GM18867 (cell line): ENCODE results near the gene RPS5.

ENCODE experiments used
- ATAC-seq: cut with Tn5 transposase; IDR thresholded peaks from one replicate; pipeline ENCODE4 v1.9.1; 2021; ENCODE audit warnings: mild to moderate bottlenecking, moderate library complexity; ENCODE audit not compliant: unreplicated experiment

RPS5 gene

DNA sequence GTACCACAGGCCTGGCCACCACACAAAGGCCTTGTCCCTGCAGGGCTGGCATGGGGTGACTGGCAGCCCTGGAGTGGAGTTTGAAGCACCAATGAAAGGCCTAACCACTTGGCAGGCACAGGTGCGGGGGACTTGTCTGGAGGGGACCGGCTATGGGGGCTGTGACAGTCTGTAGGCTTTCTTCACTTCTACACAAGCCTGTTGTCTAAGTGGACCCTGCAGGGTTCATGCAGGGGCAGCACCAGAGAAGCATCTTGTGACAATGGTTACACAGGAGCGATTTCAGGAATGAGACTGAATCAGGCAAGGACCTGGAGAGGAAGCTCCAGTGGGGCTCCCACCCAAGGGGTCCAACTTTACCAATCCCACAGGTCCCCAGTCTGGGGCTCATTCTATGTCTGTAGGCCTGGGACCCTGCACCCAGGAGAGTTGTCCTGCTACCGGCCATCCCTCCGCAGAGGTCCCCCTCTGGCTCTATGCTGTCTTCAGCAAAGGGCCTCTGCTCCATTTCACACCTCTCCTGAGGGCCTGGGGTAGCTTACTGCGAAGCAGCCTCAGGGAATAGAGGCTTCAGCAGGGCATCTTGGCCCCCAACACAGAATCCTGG lies 4.0 kb upstream of the RPS5 start:
- no peak for ATAC-seq

DNA sequence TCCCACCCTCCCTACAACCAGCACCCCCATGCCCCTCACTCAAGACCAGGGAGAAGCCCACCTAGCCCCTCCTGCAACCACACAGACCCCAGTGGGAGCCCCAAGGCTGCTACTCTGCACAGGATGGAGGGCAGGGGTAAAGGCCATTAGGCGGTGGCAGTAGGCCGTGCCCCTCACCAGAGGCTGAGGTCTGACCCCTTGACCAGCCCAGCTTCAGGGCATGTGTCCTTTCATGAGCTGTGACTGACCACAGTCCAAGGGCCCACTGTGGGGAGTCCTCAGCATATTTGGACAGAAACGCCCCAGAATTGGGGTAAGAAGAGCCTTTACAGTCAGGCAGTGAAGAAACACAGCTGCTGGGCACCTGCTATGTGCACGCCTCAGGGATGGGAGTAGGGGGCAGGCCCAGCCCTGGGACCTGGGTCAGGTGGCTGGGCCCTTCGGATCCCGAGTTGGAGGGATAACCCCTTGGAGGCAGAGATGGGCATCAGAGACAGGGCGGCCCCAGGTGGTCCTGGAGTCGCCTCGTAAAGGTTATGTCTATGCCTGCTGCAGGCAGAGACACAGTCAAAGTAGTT lies 1.7 kb upstream of the RPS5 start:
- ATAC-seq = no peak

DNA sequence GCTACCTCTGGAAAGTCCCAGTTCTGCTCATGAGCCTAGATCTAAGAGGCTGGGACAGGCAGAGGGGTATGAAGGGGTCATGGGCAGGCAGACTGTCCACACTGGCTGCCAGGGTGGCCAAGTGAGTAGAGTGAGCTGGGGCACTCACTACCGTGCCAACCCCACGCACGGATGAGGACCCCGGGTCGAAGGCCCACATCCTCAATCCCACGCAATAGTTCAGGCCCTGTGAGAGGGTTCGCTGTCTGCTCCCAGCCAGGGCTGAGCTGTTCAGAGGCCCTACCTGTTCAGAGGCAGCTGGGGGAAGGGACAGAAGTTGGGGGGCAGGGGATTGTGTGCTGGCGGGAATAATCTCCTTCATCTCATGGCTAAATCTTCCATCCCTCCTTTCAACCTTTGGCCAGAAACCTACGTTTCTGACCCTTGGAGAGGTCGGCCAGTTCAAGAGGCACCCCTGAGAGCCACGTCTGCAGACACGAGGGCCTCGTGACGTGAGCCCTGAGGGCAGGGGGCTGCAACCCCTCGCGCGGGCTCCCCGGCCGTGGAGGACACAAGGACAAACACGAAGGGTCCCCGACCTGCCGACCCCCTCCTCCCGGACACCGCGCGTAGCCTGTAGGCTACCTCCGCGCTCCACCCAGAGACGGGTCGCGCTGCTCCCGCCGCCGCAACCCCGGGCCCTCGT lies 1.0 kb upstream of the RPS5 start:
- peak; percentile 0 for ATAC-seq

DNA sequence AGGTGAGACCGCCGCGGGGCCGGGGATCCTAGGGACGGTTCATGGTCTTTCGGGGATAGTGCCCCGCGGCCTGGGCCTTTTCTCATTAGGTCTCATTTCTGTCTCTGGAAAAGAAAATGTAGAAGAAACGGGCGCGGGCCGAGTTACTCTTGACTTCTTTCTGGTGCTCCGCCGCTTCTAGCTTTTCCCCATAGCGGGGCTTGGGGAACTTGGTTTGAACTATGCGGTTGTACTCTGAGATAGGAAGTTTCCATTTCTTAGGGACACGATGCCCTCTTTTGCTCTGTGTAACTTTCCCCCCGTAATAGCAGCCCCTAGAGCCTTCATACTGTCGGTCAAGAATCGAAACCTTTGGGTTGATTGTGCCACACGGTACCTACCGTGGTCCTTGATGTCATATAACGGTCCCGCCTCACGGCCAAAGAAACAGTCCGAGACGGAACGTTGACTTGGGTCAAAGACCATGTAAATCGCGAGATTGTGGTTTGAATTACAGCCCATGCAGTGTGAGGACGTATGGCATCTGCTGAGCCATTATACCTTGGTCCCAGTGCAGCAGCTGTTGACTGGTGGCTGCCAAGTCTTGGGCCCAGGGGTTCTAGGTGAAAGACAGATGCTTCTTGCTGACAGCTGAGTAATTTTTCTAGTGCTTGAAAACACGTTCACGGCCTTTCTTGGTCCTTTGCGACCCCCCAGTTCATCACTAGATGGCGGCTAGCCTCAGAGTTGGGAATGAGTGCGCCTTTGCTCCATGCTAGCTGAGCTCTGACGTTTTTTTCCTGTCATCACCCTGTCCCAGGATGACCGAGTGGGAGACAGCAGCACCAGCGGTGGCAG lies 487 bp downstream of the RPS5 start:
- ATAC-seq = no peak

DNA sequence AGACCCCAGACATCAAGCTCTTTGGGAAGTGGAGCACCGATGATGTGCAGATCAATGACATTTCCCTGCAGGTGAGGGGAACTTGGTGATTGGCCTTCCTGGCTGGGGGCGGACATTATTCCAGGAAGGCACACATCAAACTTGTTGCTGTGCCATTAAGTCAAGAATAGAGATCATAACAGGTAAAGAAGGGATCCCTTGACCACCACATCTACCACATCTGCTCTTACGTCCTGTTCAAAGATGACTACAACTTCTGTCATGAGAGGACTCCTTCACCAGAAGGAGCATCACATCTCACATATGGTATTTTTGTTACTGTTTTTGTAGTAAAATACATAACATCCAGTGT lies 1.1 kb downstream of the RPS5 start:
- no peak for ATAC-seq

DNA sequence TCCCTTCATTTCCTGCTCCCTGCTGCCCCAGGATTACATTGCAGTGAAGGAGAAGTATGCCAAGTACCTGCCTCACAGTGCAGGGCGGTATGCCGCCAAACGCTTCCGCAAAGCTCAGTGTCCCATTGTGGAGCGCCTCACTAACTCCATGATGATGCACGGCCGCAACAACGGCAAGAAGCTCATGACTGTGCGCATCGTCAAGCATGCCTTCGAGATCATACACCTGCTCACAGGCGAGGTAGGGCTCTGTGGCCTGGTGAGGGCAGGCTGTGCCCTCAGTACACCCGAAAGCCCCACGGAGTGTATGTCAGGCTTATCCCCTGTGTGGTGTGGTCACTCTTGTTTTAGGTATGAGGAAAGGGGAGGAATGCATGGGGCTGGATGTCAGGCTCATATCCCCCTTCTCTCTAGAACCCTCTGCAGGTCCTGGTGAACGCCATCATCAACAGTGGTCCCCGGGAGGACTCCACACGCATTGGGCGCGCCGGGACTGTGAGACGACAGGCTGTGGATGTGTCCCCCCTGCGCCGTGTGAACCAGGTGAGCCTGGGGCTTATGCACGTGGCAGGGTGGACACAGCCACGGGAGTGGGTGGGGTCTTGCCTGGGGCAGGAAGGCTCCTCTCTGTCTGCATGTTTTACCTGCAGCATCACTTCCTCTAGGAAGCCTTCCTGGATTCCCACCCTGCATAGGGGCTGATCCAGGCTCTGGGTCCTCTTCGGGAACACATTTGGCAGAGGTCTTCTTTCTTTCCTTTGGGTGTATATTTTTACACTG lies 6.1 kb downstream of the RPS5 start:
- no peak for ATAC-seq

DNA sequence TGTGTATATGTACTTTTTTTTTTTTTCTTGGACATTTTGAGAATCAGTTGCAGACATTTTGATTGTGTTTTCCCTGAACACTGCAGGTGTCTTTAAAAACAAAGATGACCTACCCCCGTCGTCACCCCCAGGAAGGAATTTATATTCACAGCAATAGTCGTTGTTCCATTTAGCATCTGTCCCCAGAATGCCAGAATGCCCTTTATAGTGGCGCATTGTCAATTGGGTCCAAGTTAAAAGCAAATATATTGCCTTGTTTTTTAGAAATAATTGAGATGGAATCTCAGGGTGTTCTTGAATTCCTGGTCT lies 6.6 kb downstream of the RPS5 start:
- ATAC-seq = no peak

DNA sequence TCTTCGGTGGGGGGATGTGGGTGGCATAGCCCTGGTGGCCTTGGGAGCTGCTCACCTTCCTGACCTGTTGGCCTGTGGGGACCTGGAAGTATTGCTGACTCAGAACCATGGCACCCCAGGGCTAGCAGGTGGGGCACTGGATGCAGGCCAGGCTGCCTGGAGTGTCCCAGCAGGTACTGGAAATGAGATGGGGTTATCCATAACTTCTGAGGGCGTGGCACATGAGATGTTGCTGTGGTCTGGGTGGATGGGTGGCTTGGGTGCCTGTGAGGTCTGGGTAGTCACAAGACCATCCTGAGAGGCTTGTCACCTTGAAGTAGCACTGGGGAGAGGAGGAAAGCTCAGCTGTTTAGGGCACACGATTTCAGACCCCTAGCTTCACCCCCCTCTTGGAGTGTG lies 7.8 kb downstream of the RPS5 start:
- no peak for ATAC-seq

DNA sequence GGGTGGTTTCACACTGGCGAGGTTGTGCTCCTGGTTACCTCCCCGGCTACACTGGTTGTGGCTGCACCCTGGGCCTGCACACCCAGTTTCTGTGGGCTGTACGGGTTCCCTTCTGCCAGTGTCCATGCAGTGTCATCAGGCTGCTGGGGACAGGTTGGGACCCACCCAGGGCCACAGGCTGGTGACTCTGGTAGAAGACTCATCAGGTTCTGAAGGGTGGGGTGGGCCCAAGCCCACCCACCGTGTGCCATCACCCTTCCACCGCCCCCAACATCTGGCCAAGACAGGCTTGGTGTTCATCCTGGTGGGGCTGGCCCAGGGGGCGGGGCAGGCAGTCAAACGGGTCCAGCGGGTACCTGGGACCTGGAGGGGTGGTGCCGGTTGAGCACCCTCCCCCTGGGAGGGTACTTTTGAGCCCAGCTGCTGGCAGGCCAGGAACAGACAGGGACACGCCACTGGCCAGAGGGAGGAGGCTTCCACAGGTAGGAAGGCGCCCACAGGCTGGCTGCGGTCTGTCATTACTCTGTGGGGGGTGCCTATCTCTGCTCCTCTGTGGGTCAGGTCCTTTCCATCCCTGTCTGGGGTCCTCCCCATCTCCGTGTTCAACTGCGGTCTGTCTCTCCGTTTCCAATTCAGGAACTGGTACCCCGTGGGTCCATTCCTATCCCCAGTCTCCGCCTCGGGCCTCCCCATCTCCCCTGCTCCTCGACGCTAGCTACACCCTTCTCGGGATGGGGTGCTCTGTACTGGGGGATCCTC lies 8.3 kb downstream of the RPS5 start, which contains the start of gene RNF225:
Gene RNF225, plus strand, starts transcription at position 437 of the 759 bp plus-strand sequence. CDS start 434 bp downstream, outside the sequence.
- no peak for ATAC-seq

DNA sequence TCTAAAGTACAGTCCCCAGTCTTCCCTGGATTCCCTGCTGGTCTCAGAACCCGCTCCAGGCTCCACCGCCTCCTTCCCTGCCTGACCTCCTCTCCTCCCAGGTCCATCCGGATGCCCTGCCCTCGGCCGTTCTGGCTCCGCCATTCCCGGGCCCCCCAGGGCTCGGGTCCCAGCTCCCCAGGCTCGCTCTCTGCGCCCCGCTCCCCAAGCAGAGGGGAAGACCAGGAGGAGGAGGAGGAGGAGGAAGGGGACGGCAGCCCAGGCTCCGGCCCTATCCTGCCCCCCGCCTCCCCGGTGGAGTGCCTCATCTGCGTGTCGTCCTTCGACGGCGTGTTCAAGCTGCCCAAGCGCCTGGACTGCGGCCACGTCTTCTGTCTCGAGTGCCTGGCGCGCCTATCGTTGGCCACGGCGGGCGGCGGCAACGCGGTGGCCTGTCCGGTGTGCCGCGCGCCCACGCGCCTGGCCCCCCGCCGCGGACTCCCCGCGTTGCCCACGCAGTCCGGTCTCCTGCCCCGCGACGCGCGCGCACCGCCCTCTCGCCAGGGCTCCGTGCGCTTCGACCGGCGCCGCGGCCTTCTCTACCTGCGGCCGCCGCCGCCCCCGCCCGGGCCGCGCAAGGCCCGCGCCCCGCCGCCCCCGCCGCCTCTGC lies 9.0 kb downstream of the RPS5 start:
- ATAC-seq = no peak

DNA sequence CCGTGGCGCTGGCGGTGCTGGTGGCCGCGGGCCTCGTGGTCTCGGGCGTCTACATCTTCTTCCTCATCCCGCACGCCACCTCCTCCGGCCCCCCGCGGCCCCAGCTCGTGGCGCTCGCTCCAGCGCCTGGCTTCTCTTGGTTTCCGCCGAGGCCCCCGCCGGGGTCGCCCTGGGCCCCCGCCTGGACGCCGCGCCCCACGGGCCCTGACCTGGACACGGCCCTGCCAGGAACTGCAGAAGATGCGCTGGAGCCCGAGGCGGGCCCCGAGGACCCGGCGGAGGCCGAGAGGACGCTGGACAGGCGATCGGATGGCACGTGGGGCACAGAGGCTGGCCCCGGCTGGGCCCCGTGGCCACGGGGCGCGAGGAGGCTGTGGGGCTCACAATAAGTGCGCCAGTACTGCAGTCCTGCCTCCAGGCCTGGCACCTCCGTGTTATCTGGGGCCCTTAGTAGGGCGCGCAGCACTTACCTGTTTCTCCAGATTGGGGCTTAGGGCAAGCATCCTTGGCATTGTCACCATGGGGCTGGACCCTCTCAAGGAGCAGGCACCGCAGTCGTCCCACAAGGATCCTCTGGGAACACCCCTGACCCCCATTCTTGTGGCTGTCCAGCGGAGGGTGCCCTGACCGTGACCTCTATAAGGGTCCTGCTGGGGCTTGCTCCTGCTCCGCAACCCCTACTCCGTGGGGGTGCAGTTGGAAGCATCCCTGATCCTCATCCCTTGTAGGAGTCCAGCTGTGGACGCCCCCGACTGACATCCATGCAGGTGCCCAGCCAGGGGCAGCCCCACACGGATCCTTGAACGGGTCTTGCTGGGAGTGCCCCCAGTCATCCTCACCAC lies 9.8 kb downstream of the RPS5 start:
- ATAC-seq = no peak

DNA sequence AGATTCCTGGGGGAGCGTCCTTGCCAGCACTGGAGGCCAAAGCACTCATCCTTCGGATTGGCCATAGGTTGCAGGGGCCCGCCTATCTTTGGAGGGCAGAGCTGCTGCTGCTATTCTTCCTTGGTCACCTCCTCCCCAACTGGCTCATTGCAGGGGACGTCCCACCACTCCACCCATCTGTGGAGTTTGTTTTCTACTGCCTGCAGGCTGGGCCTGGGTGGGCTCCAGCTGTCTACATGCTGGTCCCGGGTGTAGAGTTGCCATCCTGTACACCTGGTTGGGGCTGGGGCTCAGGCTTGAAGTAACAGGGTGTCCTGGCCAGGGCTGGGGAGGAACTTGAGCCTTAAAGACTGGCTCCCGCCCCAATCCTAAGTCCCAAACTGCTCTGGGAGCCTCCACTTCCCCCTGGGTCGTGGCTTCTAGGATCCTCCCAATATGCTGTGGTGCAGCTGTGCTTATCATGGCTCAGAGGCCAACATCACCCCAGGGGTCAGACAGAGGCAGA lies 10.5 kb downstream of the RPS5 start:
- no peak for ATAC-seq

DNA sequence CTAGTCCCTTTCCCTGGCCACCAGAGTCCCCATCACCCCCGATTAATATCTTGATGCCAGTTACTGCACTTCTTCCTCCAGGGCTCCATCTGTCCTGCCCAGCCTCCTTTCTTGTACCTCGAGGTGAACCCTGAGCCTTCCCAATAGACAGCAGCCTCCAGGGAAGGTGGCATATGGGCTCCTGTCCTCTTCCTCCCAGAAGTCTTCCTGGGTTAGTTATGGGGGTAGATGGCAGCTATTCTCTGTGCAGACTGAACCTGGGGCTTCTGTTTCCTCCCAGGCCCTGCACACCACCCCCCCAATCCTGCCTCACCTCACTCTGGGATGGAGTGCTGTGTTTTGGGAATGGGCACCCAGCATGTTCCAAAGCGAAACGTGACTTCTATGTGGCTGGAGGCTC lies 11.0 kb downstream of the RPS5 start:
- no peak for ATAC-seq

DNA sequence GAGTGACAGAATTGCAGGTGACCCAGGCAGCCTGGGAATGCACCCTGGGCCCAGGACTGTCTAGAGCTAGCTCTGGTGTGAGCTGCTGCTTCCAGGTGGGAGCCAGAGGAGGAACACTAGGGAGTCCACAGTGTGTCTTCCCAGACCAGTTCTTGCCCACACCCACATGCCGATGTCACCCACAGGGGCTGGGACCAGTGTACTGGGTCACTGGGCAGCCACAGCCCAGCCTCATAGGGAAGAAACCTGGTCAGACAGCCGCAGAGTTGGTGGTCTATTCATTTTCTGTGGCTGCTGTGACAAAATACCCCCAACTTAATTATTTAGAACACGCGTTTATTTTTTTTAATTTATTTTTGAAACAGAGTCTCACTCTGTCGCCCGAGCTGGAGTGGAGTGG lies 11.5 kb downstream of the RPS5 start:
- ATAC-seq = no peak

DNA sequence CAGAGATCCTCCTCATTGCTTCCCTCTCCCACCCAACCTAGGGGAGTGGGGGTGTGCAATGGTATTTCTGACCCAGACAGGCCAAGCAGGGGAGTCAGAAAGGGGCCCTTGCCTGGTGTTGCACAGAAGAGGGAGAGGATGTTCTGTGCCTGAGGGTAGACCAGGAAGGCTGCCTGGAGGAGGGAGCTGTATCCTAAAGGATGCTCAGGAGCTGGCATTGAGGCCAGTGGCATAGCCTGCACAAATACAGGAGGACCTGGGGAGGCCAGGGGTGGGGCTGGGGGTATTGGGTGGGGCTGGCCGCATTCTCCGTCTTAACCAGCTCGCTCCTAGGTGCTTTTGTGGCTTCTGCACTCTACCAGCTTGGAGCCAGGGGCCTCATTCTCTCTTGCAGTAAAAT lies 12.8 kb downstream of the RPS5 start:
- ATAC-seq = no peak

DNA sequence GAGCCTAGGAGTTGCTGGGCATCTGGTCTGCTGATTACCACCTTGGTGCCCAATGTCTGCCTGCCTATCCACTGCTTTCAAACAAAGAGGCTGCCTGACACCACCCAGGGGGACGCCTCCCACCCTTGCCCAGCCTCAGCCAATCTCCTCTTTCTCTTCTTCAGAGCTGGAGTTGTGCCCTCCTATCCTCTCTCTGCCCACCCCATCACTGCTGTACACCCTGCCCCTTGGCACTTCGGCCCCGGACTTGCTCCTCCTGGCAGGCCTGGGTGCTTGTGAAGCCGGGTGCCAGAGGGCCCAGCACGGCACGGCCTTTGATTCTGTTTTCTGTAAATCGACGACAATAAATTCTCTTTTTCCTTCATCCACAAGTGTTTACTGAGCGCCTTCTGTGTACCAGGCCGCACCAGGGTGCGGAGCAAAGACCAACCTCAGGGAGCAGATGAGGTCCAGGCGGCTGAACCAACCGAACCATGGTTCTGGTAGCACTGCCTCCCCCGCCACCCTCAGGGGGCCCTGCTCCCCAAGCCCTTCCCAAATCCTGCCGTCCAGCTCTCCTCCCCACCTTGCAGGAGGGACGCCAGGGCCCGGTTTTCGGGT lies 13.3 kb downstream of the RPS5 start:
- no peak for ATAC-seq

DNA sequence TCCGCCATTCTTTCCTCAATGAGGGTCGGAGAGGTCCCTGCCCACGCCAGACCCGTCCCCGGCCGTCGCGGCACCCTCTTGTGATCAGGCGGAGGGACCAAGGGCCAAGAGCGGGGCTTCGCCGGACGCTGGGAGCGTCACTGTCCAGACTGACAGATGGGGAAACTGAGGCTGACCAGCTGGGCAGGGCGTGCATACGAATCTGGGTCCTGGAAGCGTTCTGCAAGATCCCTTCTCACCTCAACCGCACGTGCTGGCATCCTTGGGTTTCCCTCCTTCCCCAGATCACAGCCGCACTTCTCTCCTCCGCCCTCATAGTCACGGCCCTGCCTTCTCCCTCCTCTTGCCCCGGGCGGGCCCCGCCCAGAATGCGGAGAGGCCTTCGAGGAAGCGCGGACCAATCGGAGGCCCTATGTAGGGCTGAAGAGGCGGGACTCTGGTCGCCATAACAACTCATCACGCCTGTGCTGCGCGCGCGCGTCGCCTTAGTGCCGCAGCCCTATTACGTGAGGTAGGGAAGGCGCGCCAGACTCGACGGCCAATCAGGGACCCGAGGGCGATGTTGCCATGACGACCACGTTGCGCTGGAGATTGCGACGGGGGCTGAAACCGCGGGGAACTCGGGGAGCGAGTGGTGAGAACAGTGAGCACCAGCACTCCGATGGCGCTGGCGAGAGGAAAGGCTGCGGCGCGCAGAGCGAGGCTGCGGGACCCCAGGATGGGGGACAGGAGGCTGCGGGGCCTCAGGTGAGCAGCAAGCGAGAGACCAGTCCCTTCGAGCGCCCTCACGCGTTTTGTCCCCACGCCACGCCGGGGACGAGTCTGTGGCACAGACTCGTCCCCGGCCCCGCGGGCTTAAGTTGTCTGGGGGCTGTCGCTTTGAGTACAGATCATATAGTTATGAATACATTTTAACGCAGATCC lies 14.1 kb downstream of the RPS5 start:
- ATAC-seq = peak; percentile 98
